A673 (cell line): ENCODE data around the gene KLK4.

ENCODE experiments used
- CTCF ChIP-seq: fragments of 300-800, 200-600 bp; sonication (generic); conservative IDR thresholded peaks from 2 replicates; pipeline ENCODE4 v1.5.1; 2017; ENCODE audit warnings: low read depth, mild to moderate bottlenecking, antibody characterized with exemption, low read length, moderate library complexity, mixed read lengths
- EZH2 ChIP-seq: fragments of 200-600 bp; sonication (generic); IDR thresholded peaks from 2 replicates; pipeline ENCODE4 v1.6.1; 2017; ENCODE audit warnings: borderline replicate concordance, low read depth, mild to moderate bottlenecking, mixed read lengths, antibody characterized with exemption, low read length; ENCODE audit not compliant: poor library complexity, severe bottlenecking

GRCh38 chr19:50912102-50912599 is 956 bp upstream of the KLK4 start:
- TF ChIP-seq CTCF (no peak), EZH2 (peak; percentile 77)
